Measurements from ENCODE around the gene RAD51B.

The RAD51B gene

DNA sequence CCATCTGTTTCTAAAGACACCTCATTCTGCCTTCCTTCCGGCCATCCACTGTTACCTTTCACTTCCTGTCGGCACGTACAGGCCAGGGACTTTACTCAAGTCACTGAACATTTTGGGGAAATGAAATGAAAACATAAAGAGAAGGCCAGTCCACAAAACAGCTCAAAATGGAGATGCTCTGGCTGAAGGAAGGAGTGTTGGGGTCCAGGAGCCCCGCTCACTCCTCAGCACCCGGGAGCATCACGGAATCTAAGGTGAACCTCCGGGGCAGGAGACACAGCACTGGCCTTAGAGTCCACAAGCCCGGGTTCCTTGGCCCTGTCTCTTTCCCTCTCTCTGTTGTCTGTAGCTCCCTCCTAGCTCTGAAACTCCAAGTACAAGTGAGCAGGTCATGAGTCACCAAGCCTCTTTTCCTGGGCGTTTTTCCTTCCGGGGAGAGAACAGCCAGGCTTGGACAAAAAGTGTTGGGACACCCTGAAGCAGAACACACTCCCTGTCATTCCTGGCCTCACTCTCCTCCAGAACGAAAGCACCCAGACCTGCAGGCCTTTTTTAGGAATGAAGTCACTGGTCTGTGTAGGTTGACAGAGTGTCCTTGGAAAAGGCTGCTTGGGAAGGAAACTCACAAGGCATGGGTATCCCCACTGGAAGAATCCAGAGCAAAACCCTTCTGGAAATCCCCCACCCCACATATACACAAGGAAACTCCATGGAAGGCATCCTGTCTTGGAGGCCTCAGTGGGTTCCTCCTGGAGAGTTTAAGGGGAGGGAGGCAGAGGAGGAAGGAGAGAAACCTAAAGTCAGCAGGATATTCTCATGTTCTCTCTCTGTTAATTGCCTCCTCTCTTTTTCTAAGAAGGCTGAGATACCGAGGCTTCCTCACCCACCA lies 728.0 kb downstream of the RAD51B start:
- Histone ChIP-seq H3K27ac (ENCODE audit: low read depth, low read length) (no peak overlapping the region), H4K8ac (ENCODE audit: low read depth, low read length) (no peak overlapping the region), H3K18ac (ENCODE audit: low read length) (no peak overlapping the region), H3K36me3 (ENCODE audit: control insufficient read depth, insufficient read depth, low read length) (no peaks in the 10 kb centered on the region), H2BK15ac (replicated peaks; ENCODE audit: low read depth) (no peak overlapping the region), H3K4me3 (ENCODE audit: low read length) (no peak overlapping the region), H3K23ac (ENCODE audit: low read length) (no peak overlapping the region), H3K4ac (ENCODE audit: low read depth, low read length) (no peak overlapping the region), H3K4me1 (ENCODE audit: control insufficient read depth, low read depth, low read length) (peaks cover 10% of the 10 kb centered on the region), H2AK5ac (ENCODE audit: low read length) (no peak overlapping the region), H2BK120ac (ENCODE audit: low read depth, low read length) (no peak overlapping the region), H2BK5ac (ENCODE audit: low read length) (no peak overlapping the region), H3K79me2 (ENCODE audit: control insufficient read depth, insufficient read depth, low read length) (no peaks in the 10 kb centered on the region), H3K27me3 (ENCODE audit: insufficient read depth, low read length, poor library complexity) (no peaks in the 10 kb centered on the region), H3K9ac (ENCODE audit: low read length) (no peak overlapping the region), H3K79me1 (ENCODE audit: low read length) (no peaks in the 10 kb centered on the region), H3K4me2 (ENCODE audit: low read length) (no peak overlapping the region), H4K5ac (ENCODE audit: low read length) (no peak overlapping the region), H3K56ac (ENCODE audit: low read length) (no peak overlapping the region)
- DNase-seq = peak; percentile 33
- no CpG with 5 or more reads among the region's 12 CpGs for WGBS (ENCODE audit: extremely low coverage, insufficient coverage, low lambda C conversion rate)

GRCh38 chr14:68548194-68549076 lies 728.9 kb downstream of the RAD51B start:
- no peak overlapping the region for H3K9ac ChIP-seq (ENCODE audit: low read length)
- H3K4me1 ChIP-seq (ENCODE audit: control insufficient read depth, low read depth, low read length) = peaks cover 10% of the 10 kb centered on the region
- no peaks in the 10 kb centered on the region for H3K79me2 ChIP-seq (ENCODE audit: control insufficient read depth, insufficient read depth, low read length)
- WGBS (ENCODE audit: extremely low coverage, insufficient coverage, low lambda C conversion rate) = no CpG with 5 or more reads among the region's 14 CpGs
- H3K4me3 ChIP-seq (ENCODE audit: low read length) = no peak overlapping the region
- H2AK5ac ChIP-seq (ENCODE audit: low read length) = no peak overlapping the region
- no peak overlapping the region for H3K4me2 ChIP-seq (ENCODE audit: low read length)
- no peaks in the 10 kb centered on the region for H3K27me3 ChIP-seq (ENCODE audit: insufficient read depth, low read length, poor library complexity)
- H3K23ac ChIP-seq (ENCODE audit: low read length) = no peak overlapping the region
- no peaks in the 10 kb centered on the region for H3K36me3 ChIP-seq (ENCODE audit: control insufficient read depth, insufficient read depth, low read length)
- no peak overlapping the region for H3K56ac ChIP-seq (ENCODE audit: low read length)
- no peak overlapping the region for H2BK120ac ChIP-seq (ENCODE audit: low read depth, low read length)
- peak; percentile 68 for DNase-seq
- H4K8ac ChIP-seq (ENCODE audit: low read depth, low read length) = no peak overlapping the region
- H2BK15ac ChIP-seq (replicated peaks; ENCODE audit: low read depth) = no peak overlapping the region
- H3K4ac ChIP-seq (ENCODE audit: low read depth, low read length) = no peak overlapping the region
- H3K18ac ChIP-seq (ENCODE audit: low read length) = no peak overlapping the region
- no peak overlapping the region for H2BK5ac ChIP-seq (ENCODE audit: low read length)
- H3K79me1 ChIP-seq (ENCODE audit: low read length) = no peaks in the 10 kb centered on the region
- H4K5ac ChIP-seq (ENCODE audit: low read length) = no peak overlapping the region
- no peak overlapping the region for H3K27ac ChIP-seq (ENCODE audit: low read depth, low read length)

GRCh38 chr14:68550338-68550715 lies 730.7 kb downstream of the RAD51B start:
- H2BK5ac ChIP-seq (ENCODE audit: low read length) = no peak overlapping the region
- no peak overlapping the region for H2AK5ac ChIP-seq (ENCODE audit: low read length)
- H3K27ac ChIP-seq (ENCODE audit: low read depth, low read length) = no peak overlapping the region
- no peak overlapping the region for H3K4me2 ChIP-seq (ENCODE audit: low read length)
- no peaks in the 10 kb centered on the region for H3K79me1 ChIP-seq (ENCODE audit: low read length)
- H3K56ac ChIP-seq (ENCODE audit: low read length) = no peak overlapping the region
- no peaks in the 10 kb centered on the region for H3K27me3 ChIP-seq (ENCODE audit: insufficient read depth, low read length, poor library complexity)
- no peak overlapping the region for H2BK15ac ChIP-seq (replicated peaks; ENCODE audit: low read depth)
- no peak for DNase-seq
- WGBS (ENCODE audit: extremely low coverage, insufficient coverage, low lambda C conversion rate) = no CpG with 5 or more reads among the region's 4 CpGs
- no peak overlapping the region for H3K4ac ChIP-seq (ENCODE audit: low read depth, low read length)
- H4K5ac ChIP-seq (ENCODE audit: low read length) = no peak overlapping the region
- H3K36me3 ChIP-seq (ENCODE audit: control insufficient read depth, insufficient read depth, low read length) = no peaks in the 10 kb centered on the region
- H3K18ac ChIP-seq (ENCODE audit: low read length) = no peak overlapping the region
- H3K4me1 ChIP-seq (ENCODE audit: control insufficient read depth, low read depth, low read length) = peaks cover 14% of the 10 kb centered on the region
- no peak overlapping the region for H4K8ac ChIP-seq (ENCODE audit: low read depth, low read length)
- H3K4me3 ChIP-seq (ENCODE audit: low read length) = no peak overlapping the region
- H2BK120ac ChIP-seq (ENCODE audit: low read depth, low read length) = no peak overlapping the region
- no peak overlapping the region for H3K9ac ChIP-seq (ENCODE audit: low read length)
- no peaks in the 10 kb centered on the region for H3K79me2 ChIP-seq (ENCODE audit: control insufficient read depth, insufficient read depth, low read length)
- H3K23ac ChIP-seq (ENCODE audit: low read length) = no peak overlapping the region

DNA sequence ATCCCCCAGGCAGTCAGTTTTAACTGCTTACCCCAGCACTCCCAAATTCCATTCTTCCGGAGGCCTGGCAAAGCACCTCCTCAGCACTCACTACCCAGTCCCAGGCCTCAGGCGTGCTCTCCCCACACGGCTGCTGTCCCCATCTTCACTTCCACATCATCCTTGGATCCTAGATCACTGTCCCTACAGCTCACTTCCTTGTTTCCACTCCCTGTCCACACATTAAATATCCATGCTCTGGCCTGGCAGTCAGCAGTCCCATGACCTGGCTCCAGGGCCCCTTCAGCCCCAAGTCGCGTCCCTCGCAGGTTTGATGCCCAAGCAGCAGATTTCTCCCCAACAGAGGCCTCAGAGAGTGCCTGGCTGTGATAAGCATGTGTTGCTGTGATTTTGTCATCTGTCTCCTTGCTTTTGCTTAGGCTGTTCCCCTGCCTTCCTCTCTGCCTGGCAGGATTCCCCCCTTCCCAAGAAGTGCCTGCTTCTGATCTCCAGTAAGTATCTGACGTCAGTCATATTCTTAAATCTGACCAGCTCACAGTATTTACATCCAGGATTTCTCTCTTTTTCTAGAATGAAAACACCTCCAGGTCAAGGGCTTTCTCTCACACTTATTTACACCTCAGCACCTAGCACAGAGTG lies 731.6 kb downstream of the RAD51B start:
- H2AK5ac ChIP-seq (ENCODE audit: low read length) = no peak overlapping the region
- H3K56ac ChIP-seq (ENCODE audit: low read length) = no peak overlapping the region
- H4K5ac ChIP-seq (ENCODE audit: low read length) = no peak overlapping the region
- H2BK5ac ChIP-seq (ENCODE audit: low read length) = no peak overlapping the region
- H3K27ac ChIP-seq (ENCODE audit: low read depth, low read length) = no peak overlapping the region
- H3K9ac ChIP-seq (ENCODE audit: low read length) = no peak overlapping the region
- no peak overlapping the region for H3K4ac ChIP-seq (ENCODE audit: low read depth, low read length)
- no peak overlapping the region for H3K23ac ChIP-seq (ENCODE audit: low read length)
- H4K8ac ChIP-seq (ENCODE audit: low read depth, low read length) = no peak overlapping the region
- H2BK15ac ChIP-seq (replicated peaks; ENCODE audit: low read depth) = no peak overlapping the region
- DNase-seq = no peak
- H3K36me3 ChIP-seq (ENCODE audit: control insufficient read depth, insufficient read depth, low read length) = no peaks in the 10 kb centered on the region
- no peak overlapping the region for H3K4me3 ChIP-seq (ENCODE audit: low read length)
- WGBS (ENCODE audit: extremely low coverage, insufficient coverage, low lambda C conversion rate) = no CpG with 5 or more reads among the region's 7 CpGs
- H3K79me1 ChIP-seq (ENCODE audit: low read length) = no peaks in the 10 kb centered on the region
- no peak overlapping the region for H3K18ac ChIP-seq (ENCODE audit: low read length)
- H3K79me2 ChIP-seq (ENCODE audit: control insufficient read depth, insufficient read depth, low read length) = no peaks in the 10 kb centered on the region
- H3K27me3 ChIP-seq (ENCODE audit: insufficient read depth, low read length, poor library complexity) = no peaks in the 10 kb centered on the region
- peaks cover 14% of the 10 kb centered on the region for H3K4me1 ChIP-seq (ENCODE audit: control insufficient read depth, low read depth, low read length)
- no peak overlapping the region for H2BK120ac ChIP-seq (ENCODE audit: low read depth, low read length)
- H3K4me2 ChIP-seq (ENCODE audit: low read length) = no peak overlapping the region

DNA sequence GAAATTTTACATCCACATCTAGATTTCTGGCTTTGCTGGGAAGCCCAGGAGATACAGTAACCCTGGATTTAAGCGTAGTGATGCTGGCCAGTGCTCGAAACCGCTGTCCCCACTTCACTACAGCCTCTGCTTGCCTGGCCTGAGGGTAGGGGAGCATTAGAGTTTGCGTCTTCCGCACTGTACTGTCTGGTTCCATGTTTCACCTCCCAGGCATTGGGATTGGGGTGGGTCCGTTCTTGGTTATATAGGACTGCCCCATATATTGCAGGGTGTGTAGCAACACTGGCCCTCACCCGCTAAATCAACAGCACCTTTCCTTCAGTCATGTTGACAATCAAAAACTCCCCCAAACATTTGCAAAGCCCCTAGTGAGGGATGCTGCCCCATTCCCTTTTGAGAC lies 732.5 kb downstream of the RAD51B start:
- no peak overlapping the region for H3K4me2 ChIP-seq (ENCODE audit: low read length)
- no peak overlapping the region for H4K8ac ChIP-seq (ENCODE audit: low read depth, low read length)
- no peak overlapping the region for H2AK5ac ChIP-seq (ENCODE audit: low read length)
- H3K4me3 ChIP-seq (ENCODE audit: low read length) = no peak overlapping the region
- no peak overlapping the region for H3K4ac ChIP-seq (ENCODE audit: low read depth, low read length)
- H2BK5ac ChIP-seq (ENCODE audit: low read length) = no peak overlapping the region
- H3K56ac ChIP-seq (ENCODE audit: low read length) = no peak overlapping the region
- no peaks in the 10 kb centered on the region for H3K36me3 ChIP-seq (ENCODE audit: control insufficient read depth, insufficient read depth, low read length)
- H3K27ac ChIP-seq (ENCODE audit: low read depth, low read length) = no peak overlapping the region
- H4K5ac ChIP-seq (ENCODE audit: low read length) = no peak overlapping the region
- no peaks in the 10 kb centered on the region for H3K27me3 ChIP-seq (ENCODE audit: insufficient read depth, low read length, poor library complexity)
- no CpG with 5 or more reads among the region's 7 CpGs for WGBS (ENCODE audit: extremely low coverage, insufficient coverage, low lambda C conversion rate)
- H2BK120ac ChIP-seq (ENCODE audit: low read depth, low read length) = no peak overlapping the region
- H3K9ac ChIP-seq (ENCODE audit: low read length) = no peak overlapping the region
- no peak overlapping the region for H2BK15ac ChIP-seq (replicated peaks; ENCODE audit: low read depth)
- no peak overlapping the region for H3K18ac ChIP-seq (ENCODE audit: low read length)
- H3K79me1 ChIP-seq (ENCODE audit: low read length) = no peaks in the 10 kb centered on the region
- DNase-seq = no peak
- H3K4me1 ChIP-seq (ENCODE audit: control insufficient read depth, low read depth, low read length) = peaks cover 14% of the 10 kb centered on the region
- no peaks in the 10 kb centered on the region for H3K79me2 ChIP-seq (ENCODE audit: control insufficient read depth, insufficient read depth, low read length)
- H3K23ac ChIP-seq (ENCODE audit: low read length) = no peak overlapping the region
